GM12891 (cell line): ENCODE results near the gene KISS1.

ENCODE experiments used
- PAX5 ChIP-seq: IDR thresholded peaks from 2 replicates; pipeline ENCODE4 v1.6.1; 2011; ENCODE audit warnings: low read length, moderate library complexity, mild to moderate bottlenecking; ENCODE audit not compliant: insufficient read depth, severe bottlenecking
- POLR2A ChIP-seq: IDR thresholded peaks from 2 replicates; pipeline ENCODE4 v1.6.1; 2011; ENCODE audit warnings: low read depth, low read length, control low read depth
- POLR2AphosphoS5 ChIP-seq: IDR thresholded peaks from 2 replicates; pipeline ENCODE4 v1.6.1; 2011; ENCODE audit warnings: low read depth, low read length, control low read depth
- POU2F2 ChIP-seq: IDR thresholded peaks from 2 replicates; pipeline ENCODE4 v1.6.1; 2011; ENCODE audit warnings: low read depth, mild to moderate bottlenecking, control low read depth, low read length, moderate library complexity
- SPI1 ChIP-seq: IDR thresholded peaks from 2 replicates; pipeline ENCODE4 v1.6.1; 2011; ENCODE audit warnings: low read depth, low read length, control low read depth
- TAF1 ChIP-seq: IDR thresholded peaks from 2 replicates; pipeline ENCODE4 v1.6.1; 2011; ENCODE audit warnings: low read depth, low read length, control low read depth

DNA sequence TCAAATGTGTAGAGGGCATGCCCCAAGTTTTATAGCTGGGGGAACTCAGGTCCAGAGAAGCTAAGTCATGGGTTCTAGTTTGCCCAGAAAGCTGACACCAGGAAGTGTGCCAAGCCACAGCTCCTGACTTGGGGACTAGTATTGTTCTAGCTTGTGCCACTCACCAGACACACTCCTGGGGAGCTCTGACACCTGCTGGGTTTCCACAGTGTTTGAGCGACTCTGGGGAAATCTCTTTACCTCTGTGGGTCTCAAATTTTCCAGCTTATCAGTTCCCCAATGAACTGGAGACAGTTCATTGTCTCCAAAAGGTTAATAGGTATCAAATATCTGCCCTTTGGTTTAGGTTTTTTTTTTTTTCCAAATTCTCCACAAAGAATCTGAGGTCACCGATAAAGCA lies 4.2 kb downstream of the KISS1 start:
- TF ChIP-seq SPI1: no peak
- no peak for TF ChIP-seq PAX5
- no peak for TF ChIP-seq POLR2AphosphoS5
- TF ChIP-seq POLR2A: no peak
- no peak for TF ChIP-seq TAF1
- TF ChIP-seq POU2F2: no peak
